HG03558 (cell line): ENCODE data around the gene XNDC1N.
"Not testable (repeated sequence)": the region's sequence is repeated elsewhere in the genome, so short reads cannot be mapped to it uniquely, and the experiment has no call there.

ENCODE experiments used
- ATAC-seq: cut with Tn5 transposase; IDR thresholded peaks from one replicate; pipeline ENCODE4 v1.9.1; 2021; ENCODE audit warnings: moderate number of reproducible peaks; ENCODE audit not compliant: unreplicated experiment; ENCODE audit errors: extremely low read depth

The XNDC1N gene

GRCh38 chr11:71933141-71933933 is 4.9 kb upstream of the XNDC1N start:
- ATAC-seq, result no peak

- ATAC-seq, result no peak
These were observed 2.8 kb upstream of the XNDC1N start for GRCh38 chr11:71931245-71931602.

GRCh38 chr11:71930556-71931244 is 2.3 kb upstream of the XNDC1N start:
- ATAC-seq, result no peak

GRCh38 chr11:71929491-71929890 is 1.1 kb upstream of the XNDC1N start:
- no peak for ATAC-seq

GRCh38 chr11:71928737-71929443 is 496 bp upstream of the XNDC1N start, which contains the start of gene RNF121:
RNF121 (plus strand) TSS chr11:71929046; CDS start chr11:71929062, 16 bp downstream.
- ATAC-seq, result peak; percentile 36

DNA sequence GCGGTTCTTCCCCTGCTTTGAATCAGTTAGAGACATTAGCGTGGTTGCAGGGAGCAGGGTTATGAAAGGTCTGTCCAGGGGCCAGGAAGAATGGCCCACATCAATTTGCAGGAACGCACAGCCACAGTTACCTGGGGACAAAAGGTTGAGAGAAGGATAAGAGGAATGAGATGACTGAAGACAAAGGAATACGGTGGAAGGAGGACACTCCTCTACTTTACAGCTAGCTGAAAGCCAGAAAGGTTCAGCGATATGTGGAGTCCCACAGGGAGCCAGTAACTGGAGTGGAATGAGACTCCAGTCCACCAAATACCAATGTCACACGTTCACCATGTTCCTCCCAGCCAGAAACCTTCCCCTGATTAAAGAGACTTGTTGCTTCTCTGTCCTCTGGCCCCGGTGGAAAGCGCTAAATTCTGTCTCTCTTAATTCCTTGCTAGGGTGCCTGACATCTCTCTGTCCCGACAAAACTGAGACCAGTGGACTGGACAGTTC is 10.7 kb downstream of the XNDC1N start:
- no peak for ATAC-seq

DNA sequence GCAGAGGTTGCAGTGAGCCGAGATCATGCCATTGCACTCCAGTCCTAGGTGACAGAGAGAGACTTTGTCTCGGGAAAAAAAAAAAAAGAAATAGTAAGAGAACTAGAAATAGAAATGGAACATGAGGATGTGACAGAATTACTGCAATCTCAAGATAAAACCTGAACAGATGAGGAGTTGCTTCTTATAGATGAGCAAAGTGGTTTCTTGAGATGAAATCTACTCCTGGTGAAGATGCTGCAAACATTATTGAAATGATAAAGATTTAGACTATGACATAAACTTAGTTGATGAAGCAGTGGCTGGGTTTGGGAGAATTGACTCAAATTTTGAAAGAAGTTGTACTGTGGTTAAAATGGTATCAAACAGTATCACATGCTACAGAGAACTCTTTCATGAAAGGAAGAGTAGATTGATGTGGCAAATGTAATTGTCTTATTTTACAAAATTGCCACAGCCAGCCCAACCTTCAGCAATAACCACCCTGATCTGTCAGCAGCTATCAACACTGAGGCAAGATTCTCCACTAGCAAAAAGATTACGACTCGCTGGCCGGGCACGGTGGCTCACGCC is 13.7 kb downstream of the XNDC1N start:
- ATAC-seq, result no peak

- ATAC-seq, result no peak
These were observed 14.5 kb downstream of the XNDC1N start for GRCh38 chr11:71913756-71914526.

GRCh38 chr11:71911986-71912340 is 16.4 kb downstream of the XNDC1N start:
- ATAC-seq, result not testable (repeated sequence)

GRCh38 chr11:71911321-71911985 is 16.9 kb downstream of the XNDC1N start:
- ATAC-seq, result not testable (repeated sequence)

- not testable (repeated sequence) for ATAC-seq
These were observed 17.6 kb downstream of the XNDC1N start for GRCh38 chr11:71910775-71911174.

DNA sequence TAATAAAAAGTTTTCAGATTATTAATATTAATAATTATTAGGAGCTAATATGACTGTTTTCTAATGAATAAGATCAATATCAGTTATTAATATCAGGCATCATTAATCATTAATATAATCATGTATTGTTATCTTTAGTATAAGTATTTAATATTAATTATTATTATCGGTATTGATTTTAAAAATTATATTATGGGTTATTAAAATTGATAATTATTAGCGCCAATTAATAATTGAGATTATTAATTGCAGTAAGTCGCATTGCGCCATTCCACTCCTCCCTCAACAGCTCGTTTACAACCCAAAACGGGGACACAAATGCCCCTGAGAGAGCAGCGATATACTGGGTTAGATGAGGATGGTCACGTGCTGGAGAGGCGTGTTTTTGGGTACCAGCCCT is 20.2 kb downstream of the XNDC1N start:
- no peak for ATAC-seq

GRCh38 chr11:71901137-71901536 is 27.3 kb downstream of the XNDC1N start:
- not testable (repeated sequence) for ATAC-seq

GRCh38 chr11:71895961-71896360 is 32.4 kb downstream of the XNDC1N start:
- ATAC-seq, result no peak

DNA sequence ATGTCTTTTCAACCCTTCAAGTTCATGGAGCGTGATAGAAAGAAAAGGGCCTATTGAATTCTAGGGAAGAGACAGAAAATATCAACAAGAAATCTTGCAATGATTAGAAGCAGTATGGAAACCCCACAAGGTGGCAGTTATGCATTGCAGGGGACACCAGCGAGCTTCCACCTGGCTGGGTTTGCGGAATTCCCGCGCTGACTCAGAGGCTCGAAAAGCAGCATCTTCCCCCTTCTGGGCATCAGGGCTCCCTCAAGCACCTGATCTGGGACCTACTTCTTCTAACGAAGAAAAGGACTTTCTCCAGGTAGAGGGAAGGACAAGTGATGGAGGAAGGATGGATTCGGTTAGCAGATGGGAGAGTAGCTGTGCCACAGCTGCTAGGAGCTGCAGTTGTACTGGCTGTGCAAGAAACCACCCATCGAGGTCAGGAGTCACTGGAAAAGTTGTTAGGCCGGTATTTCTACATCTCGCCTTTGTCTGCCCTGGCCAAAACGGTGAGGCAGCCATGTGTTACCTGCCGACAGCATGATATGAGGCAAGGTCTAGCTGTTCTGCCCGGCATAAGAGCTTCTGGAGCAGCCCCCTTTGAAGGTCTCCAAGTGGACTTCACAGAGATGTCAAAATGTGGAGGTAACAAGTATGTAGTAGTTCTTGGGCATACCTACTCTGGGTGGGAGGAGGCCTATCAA is 39.1 kb downstream of the XNDC1N start:
- ATAC-seq, result not testable (repeated sequence)

DNA sequence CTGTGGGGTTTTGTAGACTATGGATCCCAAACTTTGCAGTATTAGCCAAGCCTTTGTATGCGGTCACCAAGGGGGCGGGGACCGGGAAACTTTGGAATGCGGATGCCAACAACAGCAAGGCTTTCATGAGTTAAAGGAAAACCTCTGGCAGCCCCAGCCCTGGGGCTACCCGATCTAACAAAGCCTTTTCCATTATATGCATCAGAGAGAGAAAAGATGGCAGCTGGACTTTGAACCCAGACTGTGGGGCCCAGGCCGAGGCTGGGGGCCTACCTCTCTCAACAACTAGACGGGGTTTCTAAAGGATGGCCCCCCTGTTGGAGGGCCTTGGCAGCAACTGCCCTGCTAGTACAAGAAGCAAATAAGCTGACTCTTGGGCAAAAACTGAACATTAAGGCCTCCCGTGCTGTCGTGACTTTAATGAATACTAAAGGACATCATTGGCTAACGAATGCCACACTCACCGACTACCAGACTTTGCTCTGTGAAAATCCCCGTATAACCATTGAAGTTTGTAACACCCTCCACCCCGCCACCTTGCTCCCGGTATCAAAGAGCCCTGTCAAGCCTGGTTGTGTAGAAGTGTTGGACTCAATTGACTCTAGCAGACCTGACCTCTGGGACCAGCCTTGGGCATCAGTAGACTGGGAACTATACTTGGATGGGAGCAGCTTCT is 39.9 kb downstream of the XNDC1N start:
- ATAC-seq, result not testable (repeated sequence)

DNA sequence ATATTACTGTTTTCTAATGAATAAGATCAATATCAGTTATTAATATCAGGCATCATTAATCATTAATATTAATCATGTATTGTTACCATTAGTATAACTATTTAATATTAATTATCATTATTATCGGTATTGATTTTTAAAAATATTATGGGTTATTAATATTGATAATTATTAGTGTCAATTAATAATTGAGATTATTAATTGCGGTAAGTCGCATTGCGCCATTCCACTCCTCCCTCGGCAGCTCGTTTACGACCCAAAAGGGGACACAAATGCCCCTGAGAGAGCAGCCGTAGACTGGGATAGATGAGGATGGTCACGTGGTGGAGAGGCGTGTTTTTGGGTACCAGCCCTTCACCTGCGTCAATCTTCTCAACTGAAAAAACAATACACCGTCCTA is 42.6 kb downstream of the XNDC1N start:
- not testable (repeated sequence) for ATAC-seq
